ENCODE measurements around the gene ZNF804A.

Gene ZNF804A

DNA sequence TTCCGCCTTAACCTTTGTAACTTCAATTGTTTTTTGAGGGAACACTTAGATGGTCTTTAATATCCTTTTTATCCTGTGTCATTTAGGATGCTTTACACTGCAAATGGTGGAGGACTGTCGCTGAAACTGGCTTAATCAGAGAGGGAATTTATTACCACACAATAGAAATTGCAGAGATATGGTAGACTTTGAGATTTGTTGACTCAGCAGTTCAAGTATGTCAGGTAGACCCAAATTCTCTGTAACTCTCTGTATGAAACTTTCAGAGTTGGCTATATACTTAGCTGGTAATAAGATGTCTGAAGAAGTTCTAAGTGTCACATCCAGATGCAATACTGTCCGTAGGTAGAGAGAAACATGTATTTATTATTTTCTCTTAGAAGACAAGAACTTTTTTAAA is 100.1 kb downstream of the ZNF804A start:
- no peak for DNase-seq (ENCODE audit: low spot score)

DNA sequence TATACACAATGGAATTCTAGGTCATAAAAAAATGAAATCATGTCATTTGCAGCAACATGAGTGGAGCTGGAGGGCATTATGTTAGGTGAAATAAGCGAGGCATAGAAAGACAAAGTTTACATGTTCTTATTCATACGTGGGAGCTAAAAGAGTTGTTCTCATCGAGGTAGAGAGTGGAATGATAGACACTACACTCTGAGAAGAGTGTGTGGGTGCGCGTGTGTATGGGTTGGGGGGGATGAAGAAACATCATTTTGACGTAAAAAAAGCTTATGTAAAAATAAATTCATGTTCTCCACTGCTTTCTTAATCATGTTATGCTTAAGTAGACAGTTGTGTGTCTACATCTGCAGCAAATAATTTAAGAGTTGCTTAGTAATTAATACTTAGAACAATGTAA is 123.6 kb downstream of the ZNF804A start:
- DNase-seq (ENCODE audit: low spot score): no peak
- TF ChIP-seq, protein P1, sequence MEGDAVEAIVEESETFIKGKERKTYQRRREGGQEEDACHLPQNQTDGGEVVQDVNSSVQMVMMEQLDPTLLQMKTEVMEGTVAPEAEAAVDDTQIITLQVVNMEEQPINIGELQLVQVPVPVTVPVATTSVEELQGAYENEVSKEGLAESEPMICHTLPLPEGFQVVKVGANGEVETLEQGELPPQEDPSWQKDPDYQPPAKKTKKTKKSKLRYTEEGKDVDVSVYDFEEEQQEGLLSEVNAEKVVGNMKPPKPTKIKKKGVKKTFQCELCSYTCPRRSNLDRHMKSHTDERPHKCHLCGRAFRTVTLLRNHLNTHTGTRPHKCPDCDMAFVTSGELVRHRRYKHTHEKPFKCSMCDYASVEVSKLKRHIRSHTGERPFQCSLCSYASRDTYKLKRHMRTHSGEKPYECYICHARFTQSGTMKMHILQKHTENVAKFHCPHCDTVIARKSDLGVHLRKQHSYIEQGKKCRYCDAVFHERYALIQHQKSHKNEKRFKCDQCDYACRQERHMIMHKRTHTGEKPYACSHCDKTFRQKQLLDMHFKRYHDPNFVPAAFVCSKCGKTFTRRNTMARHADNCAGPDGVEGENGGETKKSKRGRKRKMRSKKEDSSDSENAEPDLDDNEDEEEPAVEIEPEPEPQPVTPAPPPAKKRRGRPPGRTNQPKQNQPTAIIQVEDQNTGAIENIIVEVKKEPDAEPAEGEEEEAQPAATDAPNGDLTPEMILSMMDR (IDR thresholded peaks at IDR 0.05; ENCODE audit: extremely low read depth, missing control alignments): no peak

More for the DNA sequence above, 100.1 kb downstream of the ZNF804A start:
- TF ChIP-seq, protein P1 (IDR thresholded peaks at IDR 0.05; ENCODE audit: extremely low read depth, missing control alignments): no peak

DNA sequence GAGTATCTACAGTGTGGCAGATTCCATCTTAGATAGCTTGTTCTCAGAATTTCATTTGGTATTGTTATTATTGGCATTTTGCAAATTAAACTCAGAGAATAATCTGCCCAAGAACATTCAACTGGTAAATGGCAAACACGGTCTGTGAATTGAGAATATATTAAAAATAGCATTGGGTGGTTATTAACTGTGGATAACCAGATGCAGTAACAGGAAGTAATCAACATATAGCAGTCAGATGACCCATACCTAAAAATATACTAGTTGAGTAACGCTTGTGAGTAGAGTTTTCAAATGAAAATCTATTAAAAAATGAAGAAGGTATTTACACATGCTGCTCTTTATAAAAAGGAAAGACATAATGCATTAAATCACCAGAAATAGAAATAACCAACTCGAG is 129.5 kb downstream of the ZNF804A start:
- TF ChIP-seq, protein P1 (IDR thresholded peaks at IDR 0.05; ENCODE audit: extremely low read depth, missing control alignments): no peak
- DNase-seq (ENCODE audit: low spot score): no peak

DNA sequence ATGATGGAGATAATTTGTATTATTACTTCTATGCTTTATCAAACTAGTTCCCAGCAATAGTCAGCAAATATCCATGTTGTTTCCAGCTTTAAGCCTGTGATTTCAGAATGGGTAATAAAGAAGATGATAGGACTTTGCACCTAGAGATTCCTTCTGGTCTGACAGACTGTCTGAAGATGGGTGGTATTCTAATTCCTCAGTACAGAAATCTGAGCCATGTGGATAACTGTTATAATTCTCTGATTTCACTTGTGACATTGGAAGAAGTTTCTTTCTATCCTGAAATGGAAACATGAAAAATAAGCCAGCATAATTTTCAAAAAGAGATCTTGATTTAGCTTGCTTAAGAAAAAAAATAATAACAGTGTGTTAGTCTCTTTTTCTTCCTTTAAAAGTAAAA is 130.1 kb downstream of the ZNF804A start:
- TF ChIP-seq, protein P1 (IDR thresholded peaks at IDR 0.05; ENCODE audit: extremely low read depth, missing control alignments): no peak
- no peak for DNase-seq (ENCODE audit: low spot score)

DNA sequence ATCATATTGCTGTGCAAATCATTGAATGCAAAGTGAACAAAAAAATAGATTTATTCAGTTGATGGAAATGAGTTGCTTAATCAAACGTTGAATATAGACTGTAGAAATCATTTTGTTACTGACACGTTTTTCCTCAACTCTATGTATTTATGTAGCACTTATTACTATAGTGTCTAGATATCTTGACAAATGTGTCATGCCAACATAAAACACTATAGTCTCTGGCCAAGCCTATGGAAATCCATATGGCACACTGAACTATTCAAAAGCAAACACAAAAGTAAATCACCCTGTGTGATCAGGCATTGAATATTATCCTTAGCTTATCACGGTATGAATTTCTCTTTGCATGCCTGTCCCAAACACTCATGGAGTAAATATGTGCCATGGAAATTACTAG is 131.3 kb downstream of the ZNF804A start:
- no peak for DNase-seq (ENCODE audit: low spot score)
- TF ChIP-seq, protein P1 (IDR thresholded peaks at IDR 0.05; ENCODE audit: extremely low read depth, missing control alignments): no peak

DNA sequence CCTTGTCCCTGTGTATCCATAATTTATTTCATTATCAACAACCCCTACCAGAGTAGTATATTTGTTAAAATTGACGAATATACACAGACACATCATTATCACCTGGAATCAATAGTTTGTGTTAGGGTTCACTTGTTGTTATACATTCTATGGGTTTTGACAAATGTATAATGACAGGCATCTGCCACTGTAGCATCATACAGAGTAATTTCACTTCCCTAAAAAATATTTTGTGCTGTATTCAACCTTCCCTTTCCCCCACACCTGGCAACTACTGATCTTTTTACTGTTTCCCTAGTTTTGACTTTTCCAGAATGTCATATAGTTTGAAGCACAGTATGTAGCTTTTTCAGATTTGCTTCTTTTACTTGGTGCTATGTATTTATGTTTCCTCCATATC is 132.0 kb downstream of the ZNF804A start:
- TF ChIP-seq, protein P1 (IDR thresholded peaks at IDR 0.05; ENCODE audit: extremely low read depth, missing control alignments): no peak

DNA sequence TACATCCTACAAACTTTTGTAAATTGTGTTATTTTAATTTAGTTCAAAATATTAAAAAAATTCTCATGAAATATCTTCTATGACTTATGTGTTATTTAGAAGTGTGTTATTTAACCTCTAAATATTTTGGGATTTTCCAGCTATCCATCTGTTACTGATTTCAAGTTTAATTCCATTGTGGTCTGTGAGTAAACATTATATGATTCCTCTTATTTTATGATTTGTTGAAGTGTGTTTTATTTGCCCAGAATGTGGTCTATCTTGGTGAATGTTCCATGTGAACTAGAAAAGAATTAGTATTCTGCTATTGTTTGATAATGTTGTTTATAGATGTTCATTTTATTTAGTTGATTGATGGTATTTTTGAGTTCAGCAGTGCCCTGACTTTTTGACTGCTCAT is 136.0 kb downstream of the ZNF804A start:
- DNase-seq (ENCODE audit: low spot score): no peak
- TF ChIP-seq, protein P1 (IDR thresholded peaks at IDR 0.05; ENCODE audit: extremely low read depth, missing control alignments): no peak

More for the DNA sequence above, 132.0 kb downstream of the ZNF804A start:
- no peak for DNase-seq (ENCODE audit: low spot score)

Data from GM20000 (cell line).